NT2/D1 (cell line): Measurements from ENCODE around the gene DSCAM.

Experiments
- DNase-seq: peaks from one replicate; pipeline ENCODE4 v3.0.0-alpha.2; 2011; ENCODE audit warnings: low read depth, low spot score
- H3K27me3 ChIP-seq: 2 replicates; pipeline ENCODE4 v1.6.0; 2011; ENCODE audit warnings: mild to moderate bottlenecking; ENCODE audit not compliant: insufficient read length, insufficient read depth
- H3K36me3 ChIP-seq: 2 replicates; pipeline ENCODE4 v1.6.1; 2011; ENCODE audit warnings: mild to moderate bottlenecking, low read length, mixed read lengths; ENCODE audit not compliant: insufficient read depth, insufficient read length
- H3K4me1 ChIP-seq: 2 replicates; pipeline ENCODE4 v1.5.1; 2011; ENCODE audit not compliant: insufficient read depth, insufficient read length
- H3K4me3 ChIP-seq: 2 replicates; pipeline ENCODE4 v1.5.1; 2011; ENCODE audit warnings: low read depth; ENCODE audit not compliant: insufficient read length
- H3K9ac ChIP-seq: 2 replicates; pipeline ENCODE4 v1.6.0; 2011; ENCODE audit warnings: low read depth; ENCODE audit not compliant: insufficient read length
- H3K9me3 ChIP-seq: 2 replicates; pipeline ENCODE4 v1.5.1; 2011; ENCODE audit warnings: mild to moderate bottlenecking, low read length; ENCODE audit not compliant: insufficient read depth
- SUZ12 ChIP-seq: IDR thresholded peaks from 2 replicates; pipeline ENCODE4 v1.6.1; 2011; ENCODE audit not compliant: insufficient read length, insufficient read depth; ENCODE audit errors: extremely low read depth
- YY1 ChIP-seq: IDR thresholded peaks from 2 replicates; pipeline ENCODE4 v1.6.1; 2011; ENCODE audit not compliant: insufficient read length, insufficient read depth
- ZNF274 ChIP-seq: IDR thresholded peaks from 2 replicates; pipeline ENCODE4 v1.6.1; 2011; ENCODE audit warnings: mild to moderate bottlenecking, low read depth, low read length

Gene DSCAM

DNA sequence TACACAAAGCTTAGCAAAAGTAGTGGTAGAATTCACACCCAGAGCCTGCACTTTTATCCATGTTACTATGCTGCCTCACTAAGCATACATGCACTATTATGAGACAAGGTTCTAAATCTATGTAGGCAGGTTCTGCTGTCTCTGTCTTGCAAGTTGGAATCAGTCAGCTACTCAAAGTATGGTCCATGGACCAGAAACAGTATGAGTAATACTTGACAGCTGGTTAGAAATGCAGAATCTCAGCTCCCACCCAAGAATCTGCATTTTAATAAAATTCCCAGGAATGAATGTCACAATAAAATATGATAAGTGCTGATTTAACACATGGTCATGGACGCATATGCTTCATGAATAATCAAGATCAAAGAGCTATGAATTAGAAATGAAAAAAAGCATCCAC, 50.5 kb downstream of the DSCAM start:
- TF ChIP-seq YY1 = no peak
- no peak for TF ChIP-seq ZNF274
- no peak for TF ChIP-seq SUZ12
- no peaks in the 10 kb centered on the region for H3K36me3 ChIP-seq
- no peaks in the 10 kb centered on the region for H3K4me1 ChIP-seq
- H3K9ac ChIP-seq = no peak overlapping the region
- H3K9me3 ChIP-seq = peaks cover 12% of the 10 kb centered on the region
- DNase-seq = no peak
- H3K4me3 ChIP-seq = no peak overlapping the region
- no peaks in the 10 kb centered on the region for H3K27me3 ChIP-seq

DNA sequence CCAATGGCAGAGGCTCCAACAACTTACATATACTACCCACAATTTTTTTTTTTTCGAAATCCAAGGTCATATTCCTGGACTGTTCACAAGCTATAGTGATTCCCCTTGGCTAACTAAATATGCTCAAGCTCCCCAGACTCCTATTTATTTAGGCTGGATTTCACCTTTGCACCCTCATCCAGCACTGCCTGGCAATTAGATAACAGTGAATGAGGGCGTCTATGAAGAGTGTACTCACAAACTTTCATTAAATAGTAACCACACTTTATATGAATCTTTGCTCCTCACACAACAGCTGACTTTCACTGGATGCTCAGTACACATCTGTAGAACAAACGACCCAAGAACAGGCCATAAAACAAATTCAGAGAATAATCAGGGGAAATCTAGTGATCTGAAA, 51.6 kb downstream of the DSCAM start:
- Histone ChIP-seq H3K4me1 (no peaks in the 10 kb centered on the region), H3K9ac (no peak overlapping the region), H3K36me3 (no peaks in the 10 kb centered on the region), H3K9me3 (peaks cover 8% of the 10 kb centered on the region), H3K4me3 (no peak overlapping the region), H3K27me3 (no peaks in the 10 kb centered on the region)
- TF ChIP-seq SUZ12 (no peak), YY1 (no peak), ZNF274 (no peak)
- no peak for DNase-seq

DNA sequence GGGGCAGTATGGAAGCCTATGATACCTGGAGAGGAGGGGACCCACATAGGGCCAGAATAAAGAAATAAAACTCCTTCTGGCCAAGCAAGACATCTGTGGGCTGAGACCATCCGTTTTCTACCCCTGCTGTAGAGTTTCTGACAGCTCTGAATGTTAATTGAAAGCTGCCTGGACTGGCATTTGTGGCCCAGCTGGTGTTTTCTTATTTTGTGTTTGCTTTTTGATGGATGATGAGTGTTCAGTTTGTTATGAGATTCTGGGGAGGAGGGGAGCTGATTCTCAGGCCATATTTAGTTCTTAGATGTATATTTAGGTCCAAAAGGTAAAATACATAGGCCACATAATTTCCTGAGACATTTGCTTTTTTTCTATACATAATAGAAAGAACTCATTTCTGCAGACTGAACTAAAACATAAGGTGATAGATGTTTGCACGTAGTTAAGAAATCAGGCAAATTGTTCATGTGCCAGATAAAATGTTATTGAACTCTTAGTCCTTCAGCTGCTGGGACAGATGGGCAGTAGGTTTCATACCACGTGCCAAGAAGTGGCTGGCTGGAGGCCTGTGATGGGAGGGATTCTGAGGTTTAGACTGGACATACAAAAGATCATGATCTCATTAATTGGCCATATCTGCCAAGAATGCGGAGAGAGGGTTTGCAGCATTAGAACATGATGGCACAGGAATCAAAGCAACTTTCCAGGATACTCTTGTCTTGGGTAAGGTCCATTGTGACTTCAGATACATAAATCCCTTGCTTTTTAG, 54.1 kb downstream of the DSCAM start:
- Histone ChIP-seq H3K27me3 (no peaks in the 10 kb centered on the region), H3K36me3 (no peaks in the 10 kb centered on the region), H3K4me3 (no peak overlapping the region), H3K9me3 (peaks cover under 1% of the 10 kb centered on the region; the same call in 1 of the 2 replicates), H3K9ac (no peak overlapping the region), H3K4me1 (no peaks in the 10 kb centered on the region)
- DNase-seq = no peak
- TF ChIP-seq SUZ12 = no peak
- TF ChIP-seq YY1 = no peak
- TF ChIP-seq ZNF274 = no peak

DNA sequence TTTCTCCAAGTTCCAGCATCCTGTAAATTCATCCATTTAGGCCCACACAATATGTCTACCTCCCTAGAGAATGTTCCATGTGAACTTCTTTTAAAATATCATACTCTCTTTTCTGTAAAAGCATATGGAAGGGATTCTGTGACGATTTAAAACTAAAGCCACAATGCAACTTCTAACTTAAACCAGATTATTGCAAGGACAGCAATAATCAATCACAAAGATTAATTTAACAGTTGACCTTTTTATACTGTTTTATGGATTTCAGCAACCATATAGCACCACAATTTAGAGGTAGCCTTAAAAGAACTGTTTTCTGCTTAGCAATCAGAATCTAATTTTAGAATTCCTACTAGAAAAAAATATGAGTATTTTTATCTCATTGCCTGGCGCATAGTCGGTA, 58.3 kb downstream of the DSCAM start:
- Histone ChIP-seq H3K4me3 (no peak overlapping the region), H3K4me1 (no peaks in the 10 kb centered on the region), H3K36me3 (no peaks in the 10 kb centered on the region), H3K9me3 (no peaks in the 10 kb centered on the region), H3K27me3 (no peaks in the 10 kb centered on the region), H3K9ac (no peak overlapping the region)
- no peak for TF ChIP-seq SUZ12
- no peak for TF ChIP-seq YY1
- TF ChIP-seq ZNF274 = no peak
- DNase-seq = no peak

DNA sequence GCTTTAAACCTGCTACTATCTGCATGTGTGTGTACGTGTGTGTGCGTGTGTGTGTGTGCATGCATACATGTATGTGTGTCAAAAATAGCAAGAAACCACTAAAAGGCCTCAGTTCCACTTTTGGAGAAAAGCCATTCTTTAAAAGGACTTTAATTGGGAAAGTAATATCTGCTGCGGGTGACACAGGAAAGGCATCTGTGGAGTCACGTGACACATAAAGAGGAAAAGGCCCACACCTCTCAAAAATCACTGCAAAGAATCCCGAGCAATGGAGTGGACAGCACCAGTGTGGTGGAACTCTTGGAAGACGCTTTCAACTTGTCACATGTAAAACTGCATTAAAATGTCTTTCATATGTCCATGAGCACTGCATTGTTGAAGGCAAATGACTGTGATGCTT, 63.6 kb downstream of the DSCAM start:
- Histone ChIP-seq H3K9me3 (no peaks in the 10 kb centered on the region), H3K9ac (no peak overlapping the region), H3K4me1 (no peaks in the 10 kb centered on the region), H3K4me3 (no peak overlapping the region), H3K27me3 (no peaks in the 10 kb centered on the region), H3K36me3 (no peaks in the 10 kb centered on the region)
- no peak for DNase-seq
- TF ChIP-seq YY1 = no peak
- no peak for TF ChIP-seq ZNF274
- no peak for TF ChIP-seq SUZ12

DNA sequence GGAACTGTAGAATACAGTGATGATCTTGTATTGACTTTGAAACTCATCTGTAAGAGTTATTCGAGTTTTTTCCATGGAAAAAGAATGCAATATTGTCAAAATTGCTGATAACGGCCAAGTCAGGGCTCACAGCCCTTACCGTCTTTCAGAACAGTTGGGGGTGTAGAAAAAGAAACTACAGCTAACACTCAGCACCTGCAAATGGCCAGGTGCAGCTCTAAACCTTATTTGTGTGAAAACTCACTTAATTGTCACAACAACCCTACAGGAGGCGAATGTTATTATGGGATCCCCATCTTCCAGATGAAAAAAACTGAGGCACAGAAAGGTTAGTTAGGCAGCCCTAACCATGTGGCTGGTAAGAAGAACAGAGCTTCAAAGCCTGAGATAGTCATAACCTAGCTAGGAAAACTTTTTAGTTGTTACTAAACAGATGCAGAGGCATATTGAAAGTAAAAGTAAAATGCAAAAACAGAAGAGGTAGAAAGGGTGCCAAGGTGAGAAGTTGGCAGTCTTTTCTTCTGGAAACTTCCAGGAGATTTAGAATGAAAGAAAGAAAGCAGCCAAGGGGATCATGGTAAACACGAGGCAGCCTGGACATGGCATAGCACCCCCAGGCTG, 76.4 kb downstream of the DSCAM start:
- Histone ChIP-seq H3K36me3 (no peaks in the 10 kb centered on the region), H3K9ac (no peak overlapping the region), H3K4me3 (no peak overlapping the region), H3K4me1 (peaks cover 3% of the 10 kb centered on the region), H3K27me3 (no peaks in the 10 kb centered on the region), H3K9me3 (no peaks in the 10 kb centered on the region)
- TF ChIP-seq YY1 (no peak), ZNF274 (no peak), SUZ12 (no peak)
- no peak for DNase-seq

DNA sequence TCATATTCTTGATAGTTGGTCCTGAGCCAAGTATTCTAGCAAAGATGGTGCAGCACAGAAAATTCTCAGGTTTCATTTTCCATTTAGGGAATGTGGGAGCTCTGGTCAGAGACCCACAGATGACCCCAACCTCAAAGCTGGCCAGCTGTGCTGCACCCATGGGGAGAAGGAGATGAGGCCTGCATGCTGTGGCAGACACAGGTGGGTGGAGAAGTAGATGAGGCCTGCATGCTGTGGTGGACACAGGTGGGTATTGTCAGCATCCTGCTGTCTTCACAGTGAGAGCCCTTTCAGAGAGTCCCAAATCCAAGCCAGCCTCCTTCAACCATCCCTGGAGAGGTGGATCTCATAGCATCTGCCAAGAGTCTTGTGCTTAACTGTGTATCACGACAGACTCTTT, 77.7 kb downstream of the DSCAM start:
- TF ChIP-seq ZNF274 (no peak), SUZ12 (no peak), YY1 (no peak)
- H3K4me3 ChIP-seq = no peak overlapping the region
- peaks cover 3% of the 10 kb centered on the region for H3K4me1 ChIP-seq
- no peaks in the 10 kb centered on the region for H3K36me3 ChIP-seq
- DNase-seq = no peak
- no peaks in the 10 kb centered on the region for H3K9me3 ChIP-seq
- no peak overlapping the region for H3K9ac ChIP-seq
- no peaks in the 10 kb centered on the region for H3K27me3 ChIP-seq
